GM12878 (cell line): ENCODE data around the gene SWSAP1. TPM values are rescaled to one million over a fixed set of nuclear protein-coding genes. Genes with fewer than 3 reads are reported as not detected.

Experiments used
- ATAC-seq: fragments of 200-7000 bp; cut with Tn5 transposase; 3 replicates; pipeline ENCODE4 v1.9.1; 2020; ENCODE audit warnings: mild to moderate bottlenecking, moderate library complexity
- BruUV-seq: library from RNA; stranded (reverse); fragments of 400-500 nt; replicated peaks from 2 replicates; lab custom pipeline; 2021; lab: Mats Ljungman, UMichigan
- CTCF ChIA-PET: fragments of 300-600 bp; sonication (Branson Sonifier 250); formaldehyde crosslinking; extraction: SDS; loops from one replicate; lab custom pipeline; 2021; ENCODE audit warnings: inconsistent platforms; lab: Yijun Ruan, JAX
- POLR2A ChIA-PET: fragments of 350-600 bp; formaldehyde crosslinking; extraction: SDS; loops from one replicate; lab custom pipeline; 2021; ENCODE audit warnings: inconsistent platforms; lab: Charles Lee
- RAD21 ChIA-PET: fragments of 300-600 bp; sonication (Branson Sonifier 250); formaldehyde crosslinking; loops from one replicate; lab custom pipeline; 2023; ENCODE audit warnings: antibody characterized with exemption; ENCODE audit not compliant: unreplicated experiment; lab: Charles Lee
- SMC1A ChIA-PET: fragments of 300-600 bp; sonication (Branson Sonifier 250); formaldehyde crosslinking; loops from one replicate; lab custom pipeline; 2023; ENCODE audit not compliant: unreplicated experiment, uncharacterized antibody; lab: Charles Lee
- DNase-seq: peaks from one replicate; pipeline ENCODE4 v3.0.0-alpha.2; 2011; ENCODE audit warnings: low read depth, low spot score
- FAIRE-seq: peaks from 3 replicates; lab custom pipeline; 2011; peaks lifted over from hg19 to GRCh38; lab: Jason Lieb, UNC
- H2AFZ ChIP-seq: 2 replicates; pipeline ENCODE4 v1.6.0; 2011; ENCODE audit warnings: low read depth, low read length, control low read depth; ENCODE audit not compliant: control insufficient read depth
- H3K27ac ChIP-seq: 2 replicates; pipeline ENCODE4 v1.5.1; 2011; ENCODE audit warnings: control low read depth; ENCODE audit not compliant: control insufficient read depth, insufficient read depth
- H3K27me3 ChIP-seq, 2 experiments: replicated peaks in 1 of 2; 2 replicates each; pipeline versions ENCODE4 v1.6.0 to v1.6.1; 2011; ENCODE audit warnings: low read length in 1 of 2; ENCODE audit not compliant: control insufficient read depth in 2 of 2, insufficient read depth in 2 of 2
- H3K36me3 ChIP-seq, 2 experiments: 2 replicates each; pipeline ENCODE4 v1.5.1; 2011; ENCODE audit warnings: low read length in 1 of 2; ENCODE audit not compliant: control insufficient read depth in 2 of 2, insufficient read depth in 2 of 2
- H3K4me1 ChIP-seq: 2 replicates; pipeline ENCODE4 v1.6.1; 2011; ENCODE audit warnings: mild to moderate bottlenecking, low read length, moderate library complexity, mixed read lengths; ENCODE audit not compliant: control insufficient read depth, insufficient read depth
- H3K4me2 ChIP-seq: 2 replicates; pipeline ENCODE4 v1.6.0; 2011; ENCODE audit warnings: control low read depth; ENCODE audit not compliant: control insufficient read depth, insufficient read depth
- H3K4me3 ChIP-seq: fragments of 200-600 bp; sonication (generic); 2 replicates; pipeline ENCODE4 v1.5.1; 2016
- H3K79me2 ChIP-seq: 2 replicates; pipeline ENCODE4 v1.6.0; 2011; ENCODE audit warnings: low read length; ENCODE audit not compliant: control insufficient read depth, insufficient read depth
- H3K9ac ChIP-seq: 2 replicates; pipeline ENCODE4 v1.8.0; 2011; ENCODE audit warnings: low read length, control low read depth, mixed read lengths; ENCODE audit not compliant: control insufficient read depth, insufficient read depth
- H3K9me3 ChIP-seq: replicated peaks from 3 replicates; pipeline ENCODE4 v1.5.1; 2011; ENCODE audit warnings: mild to moderate bottlenecking, low read length; ENCODE audit not compliant: control insufficient read depth, insufficient read depth
- H4K20me1 ChIP-seq: 2 replicates; pipeline ENCODE4 v1.6.0; 2011; ENCODE audit not compliant: control insufficient read depth, insufficient read depth
- CEBPB ChIP-seq, 2 experiments: fragments of 150-350 bp in 1 of 2; IDR thresholded peaks; 2 replicates each; pipeline ENCODE4 v1.6.1; 2012 to 2014; ENCODE audit warnings: low read depth in 2 of 2, low read length in 2 of 2, borderline replicate concordance in 1 of 2, inconsistent platforms in 1 of 2
- FOXM1 ChIP-seq: IDR thresholded peaks from 2 replicates; pipeline ENCODE4 v1.6.1; 2012; ENCODE audit warnings: low read depth, mild to moderate bottlenecking, inconsistent platforms, low read length, moderate library complexity
- ZBTB33 ChIP-seq: fragments of 450-650 bp; IDR thresholded peaks from 2 replicates; pipeline ENCODE4 v1.6.1; 2017; ENCODE audit warnings: mild to moderate bottlenecking
- WGBS: methylation state at CpG from one replicate; pipeline ENCODE4 v1.1.6; 2016; ENCODE audit warnings: low lambda C conversion rate; ENCODE audit not compliant: insufficient replicate concordance, insufficient coverage; ENCODE audit errors: missing lambda C conversion rate; 5-methylcytosine and 5-hydroxymethylcytosine counted together
- in situ Hi-C: fragments of 300-500 bp; cut with MboI; formaldehyde crosslinking; loops from 9 replicates; pipeline ENCODE4 v1.14.3; 2018; ENCODE audit warnings: mixed read lengths
- intact Hi-C: fragments of 100-400 bp; cut with micrococcal nuclease; formaldehyde crosslinking; loops from one replicate; pipeline ENCODE4 v1.14.2; 2022; ENCODE audit not compliant: unreplicated experiment
- polyA plus RNA-seq, 11 experiments: library from polyadenylated mRNA; depleted of rRNA in 4 of 11; unstranded in 6 of 11; stranded (reverse) in 5 of 11; fragments of >200 nt; fragmentation: Nextera tagmentation in 4 of 11; fragmentation: Illumina TruSeq in 1 of 11; extraction: Ambion mirVana in 4 of 11; extraction: Trizol in 1 of 11; gene quantifications; 1 replicate in 1 of 11; 2 replicates in 10 of 11; pipeline versions ENCODE4 v1.2.1 to v1.2.3, GENCODE V29; 2011 to 2016; ENCODE audit warnings: inconsistent platforms in 2 of 11, missing spikeins in 2 of 11, low read depth in 1 of 11
- total RNA-seq, 4 experiments: library from RNA; depleted of rRNA in 3 of 4; stranded (reverse); fragments of >200 nt in 3 of 4; fragmentation: Illumina TruSeq in 1 of 4; extraction: Trizol in 1 of 4; gene quantifications; 2 replicates each; pipeline versions ENCODE4 v1.2.1 to v1.2.3, GENCODE V29; 2013 to 2021

Gene SWSAP1
- total and polyA plus RNA-seq, 10 of the 15 experiments (the other 5 are each of a cell fraction or from before 2014, with no cell fraction given), result 0.18 to 6.5 (median 2.4) TPM

DNA sequence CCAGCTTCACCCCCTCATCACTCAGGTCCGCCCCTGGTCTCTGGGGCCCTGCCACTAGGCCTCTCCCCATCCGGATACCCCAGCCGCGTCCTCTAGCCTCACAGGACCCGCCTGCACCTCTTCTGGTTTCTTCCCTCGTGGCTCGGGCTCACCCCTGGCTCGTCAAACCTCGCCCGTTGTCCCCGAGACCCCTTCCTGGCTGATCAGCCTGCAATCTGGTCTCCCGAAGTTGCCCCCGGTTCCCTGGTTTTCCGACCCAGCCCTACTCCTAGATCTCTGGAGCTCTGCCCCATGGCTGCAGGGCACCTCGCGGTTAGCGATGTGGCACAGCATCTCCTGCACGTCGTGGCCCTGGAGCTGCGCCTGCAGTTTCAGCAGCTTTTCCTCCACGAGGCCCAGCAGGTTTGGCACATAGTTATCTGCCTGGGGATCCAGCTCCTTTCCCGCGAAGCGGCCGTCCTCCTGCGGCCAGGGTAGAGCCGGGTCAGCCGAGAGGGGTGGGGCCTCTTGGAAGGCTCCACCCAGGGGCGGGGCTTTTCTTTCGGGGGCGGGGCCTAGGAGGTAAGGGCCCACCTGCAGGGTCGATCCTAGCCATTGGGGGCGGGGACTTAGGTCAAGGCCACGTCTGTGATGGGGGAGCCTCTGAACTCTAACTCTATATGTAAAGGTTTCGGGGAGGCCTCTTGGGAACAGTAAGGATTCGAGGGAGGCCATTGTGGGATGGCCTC, 47.1 kb downstream of the SWSAP1 start:
- peaks cover 10 to 16% of the 10 kb centered on the region in 2 experiments for H3K27me3 ChIP-seq

More for the DNA sequence above, 47.1 kb downstream of the SWSAP1 start:
- TF ChIP-seq ZBTB33, result 0 out of 2 replicates have a peak, but pooled peaks have one; percentile 46
- TF ChIP-seq FOXM1, result no peak
- no peak for TF ChIP-seq CEBPB (IDR thresholded peaks at IDR 0.05; ENCODE audit: borderline replicate concordance in 1 of 2, low read depth in 2 of 2, low read length in 2 of 2)
- DNase-seq (no peak), FAIRE-seq (no peak), ATAC-seq (peak; percentile 72)
- no TSS peak for BruUV-seq
- Histone ChIP-seq H2AFZ (peak overlapping the region; percentile 71), H3K36me3 (no peaks in the 10 kb centered on the region), H3K4me1 (peaks cover 22% of the 10 kb centered on the region), H3K9me3 (no peaks in the 10 kb centered on the region), H3K4me2 (peak overlapping the region; percentile 74), H3K9ac (no peak overlapping the region), H3K27ac (no peak overlapping the region), H3K79me2 (no peaks in the 10 kb centered on the region), H3K4me3 (peak overlapping the region; percentile 40; the same call in 1 of the 2 replicates), H4K20me1 (no peaks in the 10 kb centered on the region)
- WGBS, result 17% methylated on average over 36 of the region's 36 CpGs
- RAD21 ChIA-PET, result interaction anchor here (1.2 to 2.2 kb wide), 4 partner anchors 14 to 61 kb away, joined by 4 to 7 read pairs (median 6); partner anchors contain the start of genes ODAD3, PRKCSH and SWSAP1
- SMC1A ChIA-PET, result interaction anchor here (0.8 to 2.3 kb wide), 6 partner anchors 24 to 61 kb away, joined by 3 to 14 read pairs (median 3); no protein-coding TSS in a partner anchor
- CTCF ChIA-PET, result interaction anchor here (0.9 to 2.9 kb wide), 9 partner anchors 10 to 386 kb away, joined by 3 to 13 read pairs (median 4); partner anchors contain the start of genes ODAD3 and PRKCSH
- intact Hi-C loops, result no loop called here
- POLR2A ChIA-PET, result interaction anchor here (0.6 to 1.4 kb wide), 7 partner anchors 9 to 280 kb away, joined by 3 to 7 read pairs (median 3); partner anchors contain the start of genes ODAD3 and PRKCSH
- in situ Hi-C loops, result no loop called here
